Psoas muscle (tissue), 8 donors: ENCODE results near the gene TNFSF13. TPM values are rescaled to one million over a fixed set of nuclear protein-coding genes. Genes with fewer than 3 reads are reported as not detected.

Source experiments
- ATAC-seq, 4 donors: fragments of 200-7000 bp; cut with Tn5 transposase; one replicate each; pipeline ENCODE4 v1.9.1; 2020; ENCODE audit warnings: moderate library complexity in 3 of 4, mild to moderate bottlenecking in 2 of 4
- DNase-seq, 2 donors: peaks; one replicate each; pipeline ENCODE4 v3.0.0-alpha.2; 2020
- H3K27ac ChIP-seq: fragments of 200-600 bp; one replicate; pipeline ENCODE4 v1.8.0; 2022
- H3K27me3 ChIP-seq, 3 donors: fragments of 200-600 bp in 1 of 3; one replicate each; pipeline versions ENCODE4 v1.6.1 to v1.8.0; 2013 to 2022; ENCODE audit warnings: low read length in 2 of 3, mild to moderate bottlenecking in 2 of 3, moderate library complexity in 1 of 3; ENCODE audit not compliant: insufficient read depth in 3 of 3
- H3K36me3 ChIP-seq, 2 donors: fragments of 200-600 bp in 1 of 2; one replicate each; pipeline versions ENCODE4 v1.6.1 to v1.8.0; 2013 to 2022; ENCODE audit warnings: low read depth in 1 of 2, mild to moderate bottlenecking in 1 of 2, moderate library complexity in 1 of 2; ENCODE audit not compliant: insufficient read depth in 1 of 2
- H3K4me1 ChIP-seq: fragments of 200-600 bp; one replicate; pipeline ENCODE4 v1.8.0; 2022
- H3K4me3 ChIP-seq: fragments of 200-600 bp; one replicate; pipeline ENCODE4 v1.8.0; 2022; ENCODE audit warnings: mild to moderate bottlenecking
- H3K9me3 ChIP-seq: fragments of 200-600 bp; one replicate; pipeline ENCODE4 v1.8.0; 2022
- CTCF ChIP-seq: fragments of 200-600 bp; IDR thresholded peaks from one replicate; pipeline ENCODE4 v1.8.0; 2022; ENCODE audit warnings: antibody characterized with exemption
- WGBS, 3 donors: extraction: QIAGEN DNeasy Blood & Tissue Kit; methylation state at CpG; one replicate each; pipeline versions ENCODE4 v1.1.6 to v1.1.7; 2013; 5-methylcytosine and 5-hydroxymethylcytosine counted together
- intact Hi-C, 2 donors: fragments of 100-400 bp; cut with DNase I; formaldehyde crosslinking; loops; one replicate each; pipeline versions ENCODE4 v1.11.0 to v1.14.2; 2022
- polyA plus RNA-seq, 3 donors: library from polyadenylated mRNA; stranded (reverse); fragments of 200-250 nt; gene quantifications; one replicate each; pipeline ENCODE4 v1.2.3, GENCODE V29; 2013
- total RNA-seq, 4 donors: library from RNA; stranded (reverse); fragmentation: NEBNext Ultra II Directional in 2 of 4; extraction: Animal tissue kit (Norgen Biotek cat#: 25700) in 2 of 4; gene quantifications; one replicate each; pipeline versions ENCODE4 v1.2.1 to v1.2.4, GENCODE V29; 2021 to 2023
- donor health status: healthy with polysubstance abuse.
- donor health status: DM: no; HTN: no; CAD: no; lungs with moderate emphysema.
- donor health status: Bipolar disorder and iron deficiency.
- donor health status: healthy.
- donor health status: DM: yes; HTN: yes; CAD: no.
- donor health status: DM: no; HTN: no; CAD: no.
- donor health status: DM: no; HTN: no; CAD: no.
- donor health status: DM: yes; HTN: yes; CAD: no.

Gene TNFSF13
- total and polyA plus RNA-seq, 7 donors: 2.8 to 5.4 (median 4.0) TPM

- H3K9me3 ChIP-seq: no peaks in the 10 kb centered on the region
- peak overlapping the region; percentile 68 for H3K27ac ChIP-seq
- ATAC-seq: peak; percentile 48 to 57 (median 56)
- H3K4me1 ChIP-seq: no peaks in the 10 kb centered on the region
- 30 to 42% (median 38%) methylated on average over 18 to 20 of the region's 20 CpGs for WGBS, 3 donors
- no peak for TF ChIP-seq CTCF
- intact Hi-C loops: no loop called here
- peak overlapping the region; percentile 79 for H3K4me3 ChIP-seq
- H3K36me3 ChIP-seq: peaks cover 0 to 3% of the 10 kb centered on the region in 2 donors
- H3K27me3 ChIP-seq: no peaks in the 10 kb centered on the region
- no peak for DNase-seq
These were observed 9.0 kb upstream of the TNFSF13 start for GRCh38 chr17:7549401-7550055.

- intact Hi-C loops: no loop called here
- Histone ChIP-seq H3K4me3 (no peak overlapping the region), H3K4me1 (no peaks in the 10 kb centered on the region), H3K36me3 (peaks cover 0 to 3% of the 10 kb centered on the region in 2 donors), H3K27me3 (no peaks in the 10 kb centered on the region), H3K9me3 (no peaks in the 10 kb centered on the region), H3K27ac (peak overlapping the region; percentile 68)
- ATAC-seq: no peak
- no peak for DNase-seq
- TF ChIP-seq CTCF: no peak
- WGBS, 3 donors: 17 to 41% (median 24%) methylated on average over 6 of the region's 6 CpGs
These were observed 8.2 kb upstream of the TNFSF13 start for GRCh38 chr17:7550344-7550743.

GRCh38 chr17:7551396-7551795 lies 7.2 kb upstream of the TNFSF13 start:
- no peaks in the 10 kb centered on the region for H3K9me3 ChIP-seq
- peaks cover 0 to 3% of the 10 kb centered on the region in 2 donors for H3K36me3 ChIP-seq
- TF ChIP-seq CTCF: no peak
- no peaks in the 10 kb centered on the region for H3K27me3 ChIP-seq
- H3K4me3 ChIP-seq: no peak overlapping the region
- H3K27ac ChIP-seq: no peak overlapping the region
- H3K4me1 ChIP-seq: no peaks in the 10 kb centered on the region
- 86 to 88% (median 86%) methylated on average over 4 of the region's 4 CpGs for WGBS, 3 donors
- DNase-seq (no peak), ATAC-seq (no peak)
- intact Hi-C loops: no loop called here

- H3K27ac ChIP-seq: no peak overlapping the region
- no peak for ATAC-seq
- no peak for DNase-seq
- no peaks in the 10 kb centered on the region for H3K27me3 ChIP-seq
- H3K9me3 ChIP-seq: no peaks in the 10 kb centered on the region
- peaks cover 2% of the 10 kb centered on the region for H3K4me1 ChIP-seq
- WGBS, 3 donors: 79 to 87% (median 83%) methylated on average over 6 of the region's 6 CpGs
- intact Hi-C loops: no loop called here
- no peak overlapping the region for H3K4me3 ChIP-seq
- no peak for TF ChIP-seq CTCF
- peaks cover 0 to 3% of the 10 kb centered on the region in 2 donors for H3K36me3 ChIP-seq
These were observed 5.9 kb upstream of the TNFSF13 start for GRCh38 chr17:7552621-7553051.

GRCh38 chr17:7553356-7553755 lies 5.2 kb upstream of the TNFSF13 start:
- no peak for DNase-seq
- intact Hi-C loops: no loop called here
- TF ChIP-seq CTCF: no peak
- Histone ChIP-seq H3K36me3 (peaks cover 0 to 3% of the 10 kb centered on the region in 2 donors), H3K27me3 (no peaks in the 10 kb centered on the region), H3K9me3 (no peaks in the 10 kb centered on the region), H3K27ac (peak overlapping the region; percentile 4), H3K4me1 (peaks cover 9% of the 10 kb centered on the region), H3K4me3 (no peak overlapping the region)
- no peak for ATAC-seq
- WGBS, 3 donors: 96 to 100% (median 96%) methylated on average over 1 of the region's 1 CpG
